Stimulated activated CD8-positive, alpha-beta memory T cell treated with anti-CD3 and anti-CD28 coated beads, Interleukin-7, amount 100 ng/mL, for 4 hours (primary cell): ENCODE results near the gene MTIF3.
A peak's percentile ranks its signal among the peaks of the same experiment; 100 is the strongest.

Experiments used
- DNase-seq, 2 donors: peaks; one replicate each; pipeline ENCODE4 v3.0.0-alpha.2; 2020; ENCODE audit warnings: low read depth in 2 of 2

Gene MTIF3

GRCh38 chr13:27455331-27455855 is 5.0 kb upstream of the MTIF3 start:
- DNase-seq, result no peak

DNA sequence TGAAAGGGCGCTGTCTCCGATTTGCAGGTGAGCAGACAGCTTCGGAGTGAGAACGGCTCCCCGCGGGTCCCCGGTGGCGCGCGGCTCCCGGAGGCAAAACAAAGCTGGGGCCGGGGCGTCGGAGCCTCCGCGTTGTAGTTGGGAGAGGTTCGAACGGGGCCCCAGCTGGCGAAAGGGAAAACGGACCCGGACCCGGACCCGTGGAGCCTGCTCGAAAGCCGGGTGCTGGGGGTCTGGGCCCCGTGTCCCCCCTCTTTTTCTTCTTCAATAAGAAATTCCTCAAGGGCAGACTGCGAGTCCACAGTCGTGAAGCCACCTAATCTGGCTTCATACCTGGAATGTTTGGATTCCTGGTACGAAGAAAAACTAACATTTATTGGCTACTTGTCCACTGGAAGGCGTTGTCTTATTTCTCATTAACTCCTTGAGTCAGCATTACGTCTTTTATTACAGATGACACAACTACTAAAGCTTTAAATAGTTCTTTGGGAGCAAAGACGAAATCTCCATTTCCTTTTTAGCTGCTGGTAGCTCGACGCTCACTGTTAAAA is 632 bp upstream of the MTIF3 start:
- DNase-seq, result peak in 1 of 2 donors; percentile 16

DNA sequence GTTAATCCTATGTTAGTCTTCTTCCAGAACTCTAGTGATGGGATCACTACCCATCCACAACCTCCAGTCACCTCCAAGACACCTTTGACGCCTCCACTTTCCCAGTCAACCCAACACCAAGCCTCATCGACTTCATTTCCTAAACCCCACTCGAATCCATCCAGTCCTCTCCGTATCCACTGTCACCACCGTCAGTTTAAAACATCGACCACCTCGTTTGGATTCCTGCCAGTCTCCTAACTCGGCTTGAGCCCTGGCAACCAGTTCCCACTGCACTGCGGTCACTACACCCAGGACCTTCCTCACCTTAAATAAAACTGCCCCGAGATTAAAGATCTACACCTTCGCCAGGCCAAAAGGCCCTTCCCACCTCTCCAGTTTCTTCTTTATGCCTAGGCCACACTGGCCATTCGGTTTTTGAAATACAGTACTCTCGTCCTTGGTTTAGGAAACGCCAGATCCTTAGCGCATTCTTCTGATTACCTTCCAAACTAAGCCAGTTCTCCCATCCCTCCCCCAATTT is 1.2 kb downstream of the MTIF3 start:
- DNase-seq, result no peak

DNA sequence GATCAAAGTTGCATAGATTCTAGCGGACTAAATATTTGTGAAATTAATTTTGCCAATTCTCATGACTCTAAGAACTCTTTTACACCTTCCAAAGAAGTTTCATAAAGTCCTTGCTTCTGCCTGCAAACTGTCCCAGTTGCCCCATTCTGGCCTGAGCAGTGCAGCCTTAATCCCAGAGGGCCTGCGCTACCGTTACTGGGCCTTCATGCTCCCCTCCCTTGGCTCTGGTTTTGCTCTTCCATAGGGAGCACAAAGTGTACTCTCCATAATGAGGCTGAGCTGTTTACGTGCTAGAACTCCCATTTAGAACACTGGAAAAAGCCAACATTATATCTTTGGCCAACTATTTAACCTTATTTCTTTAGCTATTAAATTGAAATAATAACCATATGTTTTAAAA is 2.1 kb downstream of the MTIF3 start:
- DNase-seq, result no peak

- DNase-seq, result no peak
These were observed 3.3 kb downstream of the MTIF3 start for GRCh38 chr13:27446986-27447583.

GRCh38 chr13:27442797-27443196 is 7.6 kb downstream of the MTIF3 start:
- DNase-seq, result no peak

DNA sequence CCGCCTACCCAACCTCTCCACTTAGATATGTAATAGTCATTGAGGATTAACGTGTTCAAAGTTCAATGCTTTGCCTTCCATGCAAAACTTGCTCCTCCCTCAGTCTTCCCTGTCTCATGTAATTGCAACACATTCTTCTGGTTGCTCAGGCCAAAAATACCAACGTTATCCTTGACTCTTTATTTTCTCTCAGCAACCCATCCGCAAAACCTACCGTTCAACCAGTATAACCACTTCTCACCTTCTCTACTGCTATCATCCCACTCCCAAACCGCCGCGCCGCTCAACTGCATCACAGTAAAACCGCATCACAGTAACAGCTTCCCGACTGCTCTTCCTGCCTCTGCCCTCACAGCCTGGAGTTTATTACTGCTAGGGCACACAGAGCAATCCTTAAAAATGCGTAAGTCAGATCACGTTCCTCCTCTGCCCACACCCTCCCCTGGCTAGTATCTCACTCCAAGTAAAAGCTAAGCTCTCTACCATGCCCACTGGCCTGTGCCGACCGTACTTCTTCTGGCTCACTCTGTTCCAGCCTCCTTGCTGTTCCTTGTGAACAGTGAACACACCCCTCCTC is 8.2 kb downstream of the MTIF3 start:
- DNase-seq, result peak in 1 of 2 donors; percentile 16

DNA sequence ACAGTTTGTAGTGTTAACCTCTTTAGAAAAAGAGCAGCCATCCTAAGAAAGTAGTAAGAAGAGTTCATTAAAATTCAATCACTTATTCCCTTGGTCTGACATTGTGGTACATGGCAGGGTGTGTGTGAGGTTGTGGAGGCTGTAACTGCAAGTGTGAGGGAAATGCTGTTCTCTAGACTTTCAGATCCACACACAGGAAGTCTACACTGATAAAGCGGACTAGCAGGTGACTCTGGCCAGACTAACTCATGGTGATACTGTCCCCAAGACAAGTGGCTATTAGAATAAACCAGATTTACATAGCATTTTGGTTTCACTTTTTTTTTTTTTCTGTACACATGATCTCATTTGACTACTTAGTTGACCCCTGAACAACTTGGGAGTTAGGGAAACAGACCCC is 10.0 kb downstream of the MTIF3 start:
- no peak for DNase-seq

DNA sequence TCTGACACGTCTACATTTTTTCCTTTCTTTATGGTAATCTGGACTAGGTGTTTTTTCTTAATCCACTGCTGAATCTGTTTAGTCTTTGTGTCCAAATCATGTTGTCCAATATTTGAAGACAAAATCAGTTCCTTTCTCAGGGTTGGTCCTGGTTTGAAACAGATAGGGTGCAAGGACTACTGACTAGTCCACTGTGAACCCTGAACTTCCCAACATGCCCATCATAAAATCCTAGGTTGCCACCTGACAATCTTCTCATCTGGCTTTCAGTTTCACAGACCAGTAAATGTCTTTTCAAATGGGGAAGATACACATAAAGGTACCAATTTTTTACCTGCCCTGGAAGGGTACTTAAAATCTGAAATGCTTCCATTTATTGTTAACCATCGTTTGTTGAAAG is 13.2 kb downstream of the MTIF3 start:
- DNase-seq, result no peak

DNA sequence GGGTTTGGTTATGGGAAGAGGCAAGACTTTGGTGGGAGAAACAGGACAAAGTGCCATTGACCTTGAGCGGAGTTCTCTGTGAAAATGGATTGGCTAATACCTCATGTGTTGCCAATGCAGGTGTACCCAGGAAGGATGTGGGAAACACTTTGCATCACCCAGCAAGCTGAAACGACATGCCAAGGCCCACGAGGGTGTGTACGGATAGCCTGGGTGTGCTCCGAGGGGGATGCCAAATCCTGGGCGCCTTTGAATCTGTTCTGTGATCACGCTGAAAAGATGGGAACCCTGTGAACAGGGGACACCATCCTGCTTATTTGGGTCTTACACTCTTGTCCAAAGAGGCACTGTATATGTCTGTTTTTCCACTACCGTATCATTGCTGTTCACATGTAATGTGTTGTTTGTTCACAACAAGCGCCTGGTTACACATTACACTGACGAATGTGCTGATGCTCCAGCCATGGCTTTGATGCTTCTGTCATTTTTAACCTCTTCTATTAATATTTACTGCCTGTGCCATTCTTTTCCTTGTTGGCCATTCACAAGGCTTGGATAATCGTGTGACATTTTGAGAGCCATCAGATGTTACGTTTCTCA is 17.7 kb downstream of the MTIF3 start:
- DNase-seq, result no peak

DNA sequence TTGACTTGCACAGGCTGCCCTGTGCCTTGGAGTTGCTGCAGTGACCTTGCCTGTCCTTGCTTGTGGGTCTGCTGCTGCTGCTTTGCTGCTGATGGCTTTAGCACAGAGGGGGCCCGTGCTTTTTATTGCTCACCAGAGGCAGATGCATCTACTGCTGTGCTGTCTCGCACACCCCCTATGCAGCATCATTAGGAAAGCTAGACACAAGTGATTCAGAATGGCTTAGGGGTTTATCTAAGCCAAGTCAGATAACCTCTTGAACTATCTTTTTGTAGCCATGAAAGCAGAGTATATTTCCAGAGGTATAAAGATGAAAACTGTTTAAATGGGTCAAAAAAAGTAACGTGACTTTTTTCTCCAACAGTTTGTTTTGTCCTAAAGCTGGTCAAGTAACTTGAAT is 18.2 kb downstream of the MTIF3 start:
- DNase-seq, result no peak

- DNase-seq, result no peak
These were observed 22.2 kb downstream of the MTIF3 start for GRCh38 chr13:27428160-27428559.

DNA sequence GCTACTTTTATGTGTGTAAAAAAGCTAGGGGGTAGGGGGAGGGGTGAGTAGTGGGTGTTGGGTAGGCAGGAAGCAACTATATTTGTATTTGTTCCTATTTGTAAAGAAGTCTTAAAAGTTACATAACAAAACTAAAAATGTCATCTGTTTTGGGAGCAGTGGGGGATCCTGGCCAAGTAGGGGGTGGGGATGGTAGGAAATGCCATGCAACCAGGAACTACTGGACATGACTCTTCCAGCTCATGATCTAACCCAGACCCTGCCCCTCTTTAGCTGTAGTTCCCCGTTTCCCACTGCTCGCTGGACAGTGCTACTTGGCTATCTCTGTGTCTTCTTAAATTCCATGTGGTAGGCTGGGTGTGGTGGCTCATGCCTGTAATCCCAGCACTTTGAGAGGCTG is 22.7 kb downstream of the MTIF3 start:
- no peak for DNase-seq

- peak; percentile 72 for DNase-seq
These were observed 24.3 kb downstream of the MTIF3 start for GRCh38 chr13:27425918-27426630.

GRCh38 chr13:27425158-27425917 is 25.0 kb downstream of the MTIF3 start:
- DNase-seq, result no peak

DNA sequence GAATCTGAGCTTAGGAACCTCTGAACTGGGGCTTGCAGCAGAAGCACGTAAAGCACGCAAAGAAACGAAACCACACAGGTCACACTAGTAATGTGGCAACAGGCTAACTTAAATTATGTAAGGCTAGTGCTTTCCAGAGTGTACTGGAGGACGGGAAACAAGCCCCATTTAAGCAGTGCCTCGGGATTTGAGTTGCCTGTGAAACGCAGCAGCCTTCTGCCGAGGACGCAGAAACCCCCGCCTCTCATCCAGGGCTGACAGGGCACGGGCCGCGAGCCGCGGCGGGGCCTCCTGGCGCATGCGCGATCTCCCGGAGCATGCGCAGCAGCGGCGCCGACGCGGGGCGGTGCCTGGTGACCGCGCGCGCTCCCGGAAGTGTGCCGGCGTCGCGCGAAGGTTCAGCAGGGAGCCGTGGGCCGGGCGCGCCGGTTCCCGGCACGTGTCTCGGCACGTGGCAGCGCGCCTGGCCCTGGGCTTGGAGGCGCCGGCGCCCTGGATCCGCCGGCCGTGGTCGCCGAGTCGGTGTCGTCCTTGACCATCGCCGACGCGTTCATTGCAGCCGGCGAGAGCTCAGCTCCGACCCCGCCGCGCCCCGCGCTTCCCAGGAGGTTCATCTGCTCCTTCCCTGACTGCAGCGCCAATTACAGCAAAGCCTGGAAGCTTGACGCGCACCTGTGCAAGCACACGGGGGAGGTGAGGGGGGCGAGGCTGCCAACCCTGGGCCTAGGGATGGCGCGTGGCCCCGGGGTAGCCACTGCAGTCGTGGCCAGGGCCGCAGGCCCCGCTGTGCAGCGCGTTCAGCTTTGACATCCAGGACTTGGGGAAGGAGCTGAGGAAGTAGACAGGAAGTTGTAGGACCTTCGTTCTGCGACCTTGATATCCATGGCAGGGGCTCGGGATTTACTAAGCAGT is 25.9 kb downstream of the MTIF3 start, which contains the start of gene GTF3A:
GTF3A (plus strand) TSS at position 374 of the 912 bp plus-strand sequence.
- DNase-seq, result peak; percentile 63 to 82

DNA sequence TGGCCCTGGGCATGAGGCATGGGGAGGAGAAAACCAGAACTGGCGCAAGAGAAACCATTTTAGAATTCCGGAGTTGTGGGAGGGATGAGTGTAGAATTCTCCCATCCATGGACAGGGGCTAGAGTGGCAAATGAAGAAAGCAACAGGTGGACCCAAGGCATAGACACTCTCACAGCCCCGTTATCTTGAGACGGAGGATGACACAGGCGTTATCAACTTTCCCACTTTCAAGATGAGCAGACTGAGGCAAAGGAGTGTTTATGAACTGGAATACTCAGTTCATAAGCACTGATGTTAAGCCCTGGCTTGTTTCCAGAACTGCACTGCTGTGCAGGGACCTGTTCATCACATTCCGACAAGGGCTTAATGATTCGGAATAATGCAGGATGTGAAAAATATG is 27.0 kb downstream of the MTIF3 start:
- DNase-seq, result no peak

GRCh38 chr13:27421101-27421871 is 29.1 kb downstream of the MTIF3 start:
- DNase-seq, result no peak

- DNase-seq, result no peak
These were observed 31.0 kb downstream of the MTIF3 start for GRCh38 chr13:27419328-27419727.
